HG03064 (cell line): ENCODE results near the gene AMBP.

Experiments
- ATAC-seq: cut with Tn5 transposase; IDR thresholded peaks from one replicate; pipeline ENCODE4 v1.9.1; 2021; ENCODE audit warnings: low read depth; ENCODE audit not compliant: unreplicated experiment

AMBP gene

DNA sequence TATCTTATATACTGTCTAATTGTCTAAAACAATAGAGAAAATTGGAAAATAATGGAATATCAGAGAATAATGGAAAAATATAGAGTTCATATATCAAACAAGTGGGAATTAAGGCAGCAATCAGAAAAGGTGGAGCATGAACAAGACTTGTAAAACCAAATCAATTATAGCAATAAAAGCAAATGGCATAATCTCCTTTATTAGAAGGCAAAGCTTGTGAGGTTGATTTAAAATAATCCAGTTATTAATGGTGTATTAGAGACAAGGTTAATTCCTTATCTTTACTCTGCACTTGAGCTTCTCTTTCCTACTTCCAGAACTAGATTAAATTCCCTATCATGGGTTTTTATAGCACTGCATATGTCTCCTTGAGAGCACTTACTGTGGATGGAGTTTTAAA is 64.1 kb downstream of the AMBP start:
- ATAC-seq: no peak

DNA sequence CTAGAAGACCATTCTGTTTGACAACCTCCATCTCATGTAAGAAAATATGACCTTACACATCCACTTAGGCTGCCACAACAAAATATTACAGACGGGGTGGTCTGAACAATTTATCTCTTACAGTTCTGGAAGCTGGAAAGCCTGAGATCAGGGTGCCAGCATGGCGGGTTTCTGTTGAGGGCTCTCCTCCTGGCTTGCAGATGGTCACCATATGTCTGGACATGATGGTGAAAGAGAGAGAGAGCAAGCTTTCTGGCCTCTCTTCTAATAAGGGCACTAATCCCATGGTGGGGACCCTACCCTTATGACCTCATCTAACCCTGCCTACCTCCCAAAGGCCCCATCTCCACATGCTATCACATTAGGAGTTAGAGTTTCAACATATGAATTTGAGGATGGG is 66.0 kb downstream of the AMBP start:
- no peak for ATAC-seq

DNA sequence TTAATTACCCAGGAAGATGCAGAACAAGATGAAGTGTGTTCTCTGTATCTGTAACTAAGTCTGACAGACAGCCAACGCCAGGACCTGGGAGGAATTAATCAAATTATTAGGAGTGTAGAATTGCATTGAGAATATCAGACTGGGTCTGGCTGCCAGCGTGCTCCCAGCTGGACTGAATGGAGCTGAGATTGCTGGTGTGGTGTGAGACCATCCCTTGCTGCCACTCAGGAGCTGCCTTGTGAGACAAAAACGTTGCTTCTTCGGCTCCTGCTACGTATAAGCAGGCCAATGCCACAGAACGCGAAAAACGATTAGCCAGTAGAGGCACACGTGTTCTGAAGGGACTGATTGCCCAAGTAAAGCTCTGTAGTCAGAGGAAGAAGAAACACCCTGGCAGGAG is 66.8 kb downstream of the AMBP start:
- ATAC-seq: no peak
